NOMO-1 treated with DMSO at 0.1 percent for 48 hours (cell line): ENCODE measurements around the gene OR2T35.

ENCODE experiments used
- DNase-seq: peaks from one replicate; lab custom pipeline; 2025; ENCODE audit not compliant: unreplicated experiment; lab: John Stamatoyannopoulos, UW

The OR2T35 gene

GRCh38 chr1:248627971-248628844 lies 16.9 kb downstream of the OR2T35 start:
- no peak for DNase-seq

- no peak for DNase-seq
Observed at GRCh38 chr1:248625971-248626370, 19.1 kb downstream of the OR2T35 start.

GRCh38 chr1:248625166-248625565 lies 19.9 kb downstream of the OR2T35 start:
- no peak for DNase-seq

GRCh38 chr1:248622570-248623001 lies 22.5 kb downstream of the OR2T35 start:
- peak; percentile 77 for DNase-seq

GRCh38 chr1:248621770-248622169 lies 23.3 kb downstream of the OR2T35 start:
- no peak for DNase-seq

GRCh38 chr1:248618878-248619277 lies 26.2 kb downstream of the OR2T35 start:
- peak; percentile 53 for DNase-seq

GRCh38 chr1:248618119-248618518 lies 27.0 kb downstream of the OR2T35 start:
- DNase-seq, result no peak

- no peak for DNase-seq
Observed at GRCh38 chr1:248613742-248614141, 31.3 kb downstream of the OR2T35 start.

- no peak for DNase-seq
Observed at GRCh38 chr1:248611883-248612414, 33.1 kb downstream of the OR2T35 start.

GRCh38 chr1:248610301-248610700 lies 34.8 kb downstream of the OR2T35 start:
- DNase-seq, result no peak

- no peak for DNase-seq
Observed at GRCh38 chr1:248599396-248599795, 45.7 kb downstream of the OR2T35 start.

- DNase-seq, result no peak
Observed at GRCh38 chr1:248597589-248597988, 47.5 kb downstream of the OR2T35 start, which contains the start of gene OR2T10. TSS of gene OR2T10 (minus strand) at chr1:248597700. CDS start at chr1:248593768, 3,932 bp downstream.

- DNase-seq, result no peak
Observed at GRCh38 chr1:248596615-248597014, 48.5 kb downstream of the OR2T35 start.

- no peak for DNase-seq
Observed at GRCh38 chr1:248593226-248593625, 51.9 kb downstream of the OR2T35 start.

- DNase-seq, result no peak
Observed at GRCh38 chr1:248592655-248593054, 52.4 kb downstream of the OR2T35 start.

GRCh38 chr1:248590055-248590454 lies 55.0 kb downstream of the OR2T35 start:
- DNase-seq, result no peak

GRCh38 chr1:248589334-248589733 lies 55.7 kb downstream of the OR2T35 start:
- DNase-seq, result no peak
